ENCODE data around the gene BEX4.
"Not testable (repeated sequence)": the region's sequence is repeated elsewhere in the genome, so short reads cannot be mapped to it uniquely, and the experiment has no call there.

Gene BEX4, protein sequence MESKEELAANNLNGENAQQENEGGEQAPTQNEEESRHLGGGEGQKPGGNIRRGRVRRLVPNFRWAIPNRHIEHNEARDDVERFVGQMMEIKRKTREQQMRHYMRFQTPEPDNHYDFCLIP
- 35.6 reads per million, percentile 60 among the genes with 10 or more reads in this experiment for total RNA-seq

DNA sequence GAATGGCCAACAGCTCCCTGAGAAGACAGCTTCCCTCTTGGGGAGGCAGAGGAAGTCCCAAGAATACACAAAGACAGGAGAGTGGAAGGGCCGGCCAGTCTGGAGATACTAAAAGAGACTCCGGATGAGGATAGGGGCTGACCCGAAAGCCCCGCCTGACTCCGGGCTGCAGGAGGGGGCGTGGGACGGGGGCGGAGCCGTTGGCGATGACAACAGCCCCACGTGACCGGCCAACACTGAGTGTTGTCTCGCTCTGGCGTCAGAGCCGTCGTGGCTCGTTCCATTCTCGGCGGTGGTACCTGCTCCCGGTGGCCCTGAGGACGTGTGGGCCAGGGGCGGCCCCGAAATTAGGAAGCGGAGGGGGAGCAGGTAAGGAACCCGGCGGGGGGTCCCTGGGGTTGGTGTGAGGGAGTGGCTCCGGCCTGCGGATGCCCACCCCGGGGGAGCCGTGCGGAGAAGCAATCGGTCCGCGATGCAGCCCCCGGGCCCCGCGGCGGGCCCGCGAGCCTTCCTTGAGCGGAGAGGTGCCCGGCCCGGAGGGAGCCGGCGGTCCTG, at the start of gene BEX4:
Gene BEX4 (plus strand): TSS at position 239 of the 555 bp plus-strand sequence. CDS start 1,046 bp downstream, outside the sequence.
- peak; percentile 73 for DNase-seq

DNA sequence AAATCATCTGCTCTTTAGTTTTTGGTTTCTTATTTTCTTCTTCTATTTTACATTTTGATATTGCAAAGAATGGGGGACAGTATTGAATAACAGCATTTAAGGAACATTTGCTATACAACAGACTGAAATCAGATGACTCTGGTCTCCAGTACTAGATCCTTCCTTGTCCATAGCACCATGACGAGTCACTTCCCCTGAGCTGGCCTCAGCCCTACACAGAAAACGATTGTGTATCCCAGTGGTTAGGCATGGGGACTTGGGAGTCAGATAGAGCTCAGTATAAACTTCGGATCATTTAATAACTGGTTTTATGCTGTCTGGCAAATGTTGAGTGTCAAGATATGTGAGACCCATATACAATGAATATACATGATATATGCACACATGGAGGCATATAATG, 44.7 kb upstream of the BEX4 start:
- DNase-seq, result no peak

- no peak for DNase-seq
Observed at GRCh38 chrX:103171353-103171752, 43.6 kb upstream of the BEX4 start.

- DNase-seq, result not testable (repeated sequence)
Observed at GRCh38 chrX:103175256-103175655, 39.7 kb upstream of the BEX4 start.

GRCh38 chrX:103175944-103176753, 38.8 kb upstream of the BEX4 start:
- peak; percentile 44 for DNase-seq

GRCh38 chrX:103177556-103177955, 37.4 kb upstream of the BEX4 start:
- no peak for DNase-seq

GRCh38 chrX:103183912-103184311, 31.0 kb upstream of the BEX4 start:
- DNase-seq, result no peak

DNA sequence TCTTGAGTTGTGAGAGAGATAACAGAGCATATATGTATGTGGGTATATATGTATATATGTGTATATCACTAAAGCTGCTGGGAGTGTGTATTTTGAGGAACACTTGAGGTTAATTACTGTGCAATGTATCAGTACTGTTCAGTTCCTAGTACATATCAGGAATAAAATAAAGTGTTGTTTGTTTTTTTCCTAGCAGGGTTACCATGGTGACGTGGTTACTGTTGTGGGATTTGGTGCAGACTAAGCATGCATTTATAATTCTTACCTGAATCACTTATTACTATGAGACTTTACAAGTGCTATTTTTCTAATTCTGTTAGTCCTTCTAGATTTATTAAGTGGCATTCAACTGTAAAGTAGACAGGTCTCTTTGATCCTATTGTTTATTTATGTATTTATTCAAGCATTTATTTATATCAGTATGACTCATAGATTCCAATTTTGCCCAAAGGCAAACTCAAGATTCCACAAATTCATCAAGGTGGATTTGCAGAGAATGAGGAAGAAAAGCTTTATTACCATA, 26.9 kb upstream of the BEX4 start:
- DNase-seq, result no peak

DNA sequence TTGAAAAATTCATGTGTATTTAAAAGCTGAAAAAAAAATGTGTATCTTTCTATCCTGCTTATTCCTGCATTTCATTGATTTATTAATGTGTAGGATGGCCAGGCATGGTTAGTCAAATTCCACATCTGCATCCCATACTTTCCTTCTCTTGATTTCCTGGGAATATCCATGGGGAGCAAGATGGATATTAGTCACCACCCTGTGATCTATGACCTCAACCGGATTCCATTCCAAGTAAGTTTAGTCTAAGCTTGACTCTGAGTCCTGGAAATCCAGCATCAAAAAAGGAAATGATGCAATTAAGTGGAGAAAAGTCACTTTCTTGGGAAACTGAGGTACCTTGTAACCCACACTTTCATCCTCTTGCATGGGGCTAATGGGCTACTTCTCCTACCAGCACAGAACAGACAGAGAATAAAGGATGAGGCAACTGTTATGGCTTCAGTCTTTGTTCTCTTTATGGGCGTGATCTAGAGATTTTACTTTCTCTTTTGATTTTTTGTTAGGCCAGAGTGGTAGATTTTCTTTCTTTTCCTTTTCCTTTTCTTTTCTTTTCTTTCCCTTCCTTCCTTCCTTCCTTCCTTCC, 17.1 kb upstream of the BEX4 start:
- no peak for DNase-seq

DNA sequence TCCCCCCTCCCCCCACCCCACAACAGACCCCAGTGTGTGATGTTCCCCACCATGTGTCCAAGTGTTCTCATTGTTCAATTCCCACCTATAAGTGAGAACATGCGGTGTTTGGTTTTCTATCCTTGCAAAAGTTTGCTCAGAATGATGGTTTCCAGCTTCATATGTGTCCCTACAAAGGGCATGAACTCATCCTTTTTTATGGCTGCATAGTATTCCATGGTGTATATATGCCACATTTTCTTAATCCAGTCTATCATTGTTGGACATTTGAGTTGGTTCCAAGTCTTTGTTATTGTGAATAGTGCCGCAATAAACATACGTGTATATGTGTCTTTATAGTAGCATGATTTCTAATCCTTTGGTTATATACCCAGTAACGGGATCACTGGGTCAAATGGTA, 16.2 kb upstream of the BEX4 start:
- DNase-seq, result not testable (repeated sequence)

GRCh38 chrX:103201041-103201440, 13.9 kb upstream of the BEX4 start:
- no peak for DNase-seq

GRCh38 chrX:103210056-103210455, 4.9 kb upstream of the BEX4 start:
- DNase-seq, result no peak

GRCh38 chrX:103211012-103211715, 3.7 kb upstream of the BEX4 start:
- peak; percentile 44 for DNase-seq

DNA sequence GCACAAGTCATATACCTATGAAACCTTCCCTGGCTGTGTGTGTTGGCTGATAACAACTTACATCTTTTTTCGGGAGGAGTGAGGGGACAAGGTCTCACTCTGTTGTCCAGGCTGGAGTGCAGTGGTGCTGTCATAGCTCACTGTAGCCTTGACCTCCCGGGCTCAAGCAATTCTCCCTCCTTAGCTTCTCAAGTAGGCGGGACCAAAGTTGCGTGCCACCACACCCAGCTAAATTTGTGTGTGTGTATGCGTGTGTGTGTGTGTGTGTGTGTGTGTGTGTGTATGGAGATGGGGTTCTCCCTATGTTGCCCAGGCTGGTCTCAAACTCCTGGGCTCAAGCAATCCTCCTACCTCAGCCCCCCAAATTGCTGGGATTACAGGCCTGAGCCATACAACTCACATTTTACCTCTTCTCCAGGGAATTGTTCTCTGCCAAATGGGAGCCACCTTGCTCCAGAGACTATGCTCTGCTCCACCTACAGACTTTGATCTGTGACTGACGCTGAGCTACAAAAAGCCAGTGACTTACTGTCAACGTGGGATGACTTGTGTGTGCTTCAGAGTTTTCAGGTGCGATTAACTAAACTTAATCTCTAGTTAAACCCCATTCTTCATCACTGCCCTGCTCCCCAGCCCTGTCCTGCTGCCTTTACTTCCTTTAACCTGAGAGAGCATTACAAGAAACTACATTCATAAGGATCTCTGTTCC, 2.0 kb upstream of the BEX4 start:
- DNase-seq, result no peak

GRCh38 chrX:103215425-103215991, 600 bp downstream of the BEX4 start:
- DNase-seq, result peak; percentile 4

GRCh38 chrX:103220511-103221323, 5.8 kb downstream of the BEX4 start:
- DNase-seq, result no peak

- DNase-seq, result not testable (repeated sequence)
Observed at GRCh38 chrX:103225918-103226317, 11.0 kb downstream of the BEX4 start.

GRCh38 chrX:103233263-103233662, 18.4 kb downstream of the BEX4 start:
- no peak for DNase-seq

- no peak for DNase-seq
Observed at GRCh38 chrX:103234869-103235268, 20.0 kb downstream of the BEX4 start.

- DNase-seq, result not testable (repeated sequence)
Observed at GRCh38 chrX:103235608-103236007, 20.7 kb downstream of the BEX4 start.

GRCh38 chrX:103236296-103236695, 21.4 kb downstream of the BEX4 start:
- DNase-seq, result no peak

All from effector CD4-positive, alpha-beta T cell (primary cell).